GM19240 (cell line): ENCODE results near the gene E2F3.

Source experiments
- DNase-seq: peaks from one replicate; pipeline ENCODE4 v3.0.0; 2011; ENCODE audit warnings: low spot score; ENCODE audit not compliant: insufficient read length

E2F3 gene

DNA sequence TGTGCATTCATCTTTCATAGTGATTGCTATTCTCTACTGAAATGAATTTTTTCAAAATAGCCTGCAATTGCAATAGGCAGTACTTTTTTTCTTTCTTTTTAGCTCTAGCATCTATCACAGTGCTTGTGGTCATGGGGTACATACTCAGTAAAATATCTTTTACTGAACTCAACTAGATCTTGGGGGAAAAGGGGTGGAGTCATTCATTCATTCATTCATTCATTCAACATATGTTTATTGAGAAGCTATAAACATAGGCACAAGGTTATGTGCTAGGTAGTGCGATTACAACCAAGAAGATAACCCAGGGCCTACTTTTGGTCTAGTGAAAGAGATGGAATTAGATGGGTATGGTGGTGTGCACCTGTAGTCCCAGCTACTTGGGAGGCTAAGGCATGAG, 131.2 kb downstream of the E2F3 start:
- DNase-seq: no peak

GRCh38 chr6:20533746-20534294, 132.1 kb downstream of the E2F3 start:
- DNase-seq: no peak

DNA sequence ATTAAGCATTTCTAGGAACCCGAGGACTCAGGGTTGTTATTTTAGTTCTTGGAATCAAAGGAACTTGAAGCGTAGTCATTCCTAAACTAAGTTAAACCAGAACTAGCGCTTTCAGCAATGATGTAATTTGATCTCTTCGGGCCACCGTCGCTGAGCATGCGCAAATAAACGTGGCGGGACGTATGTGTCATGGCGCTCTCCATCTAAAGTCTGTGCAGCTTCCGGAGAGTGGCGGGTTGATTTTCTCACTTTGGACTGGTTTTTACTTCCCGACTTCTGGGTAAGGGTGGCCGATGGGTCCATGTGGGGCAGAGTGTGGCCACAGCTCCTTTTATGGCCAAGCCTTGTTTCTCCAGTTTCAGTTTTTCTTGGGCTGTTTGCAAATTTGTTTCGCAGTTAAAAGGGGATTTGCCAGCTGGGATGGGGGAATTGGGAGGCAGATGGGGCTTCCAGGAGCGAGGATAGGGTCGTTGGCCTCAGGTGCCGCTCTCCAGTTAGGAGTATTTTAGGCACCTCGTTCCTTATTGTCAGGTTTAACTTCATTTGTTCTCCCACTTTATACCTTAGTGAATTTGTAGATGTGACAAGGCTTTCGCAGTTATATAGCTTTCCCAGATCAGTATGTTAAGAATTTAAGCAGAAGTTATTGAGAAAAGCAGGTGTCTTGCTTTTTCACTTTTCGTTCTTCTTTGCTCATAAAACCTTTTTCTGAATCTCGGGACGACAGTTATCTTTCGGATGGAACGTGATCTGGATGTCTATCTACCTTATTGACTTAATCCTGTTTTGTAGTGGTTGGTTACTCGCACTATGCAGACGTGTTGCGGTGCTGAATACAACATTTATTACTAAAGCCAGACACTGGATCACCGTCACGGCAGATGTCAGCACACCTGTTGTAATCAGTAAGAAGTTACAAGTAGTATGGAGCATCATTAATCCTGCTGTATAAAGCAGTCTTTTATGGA, 132.9 kb downstream of the E2F3 start, which contains the start of gene CDKAL1:
TSS of gene CDKAL1 (plus strand) at position 163 of the 968 bp plus-strand sequence. CDS start 11,894 bp downstream, outside the sequence.
- peak; percentile 18 for DNase-seq

DNA sequence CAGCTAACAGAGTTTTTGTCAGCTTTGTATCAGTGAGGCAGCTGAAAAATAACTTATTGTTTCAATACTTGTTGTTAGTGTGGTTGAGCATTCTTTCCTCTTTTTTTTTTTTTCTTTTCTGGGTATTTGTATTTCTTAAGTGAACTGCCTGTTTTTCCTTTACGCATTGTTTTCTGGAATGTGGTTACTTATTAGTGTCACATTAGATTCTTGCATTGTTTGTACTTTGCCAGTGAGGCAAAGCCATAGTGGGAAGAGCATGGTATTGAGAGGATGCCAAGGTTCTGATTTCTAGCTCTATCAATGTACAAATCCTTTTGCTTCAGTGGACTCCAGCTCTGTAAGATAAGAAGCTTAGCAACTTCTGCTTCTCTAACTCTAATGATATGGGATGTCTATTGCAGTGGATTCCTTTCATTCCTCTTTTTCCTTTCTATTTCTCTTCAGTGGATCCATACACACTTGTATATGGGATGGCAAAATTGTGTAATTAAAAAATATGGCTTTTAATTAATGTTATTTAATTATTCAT, 136.5 kb downstream of the E2F3 start:
- DNase-seq: no peak

DNA sequence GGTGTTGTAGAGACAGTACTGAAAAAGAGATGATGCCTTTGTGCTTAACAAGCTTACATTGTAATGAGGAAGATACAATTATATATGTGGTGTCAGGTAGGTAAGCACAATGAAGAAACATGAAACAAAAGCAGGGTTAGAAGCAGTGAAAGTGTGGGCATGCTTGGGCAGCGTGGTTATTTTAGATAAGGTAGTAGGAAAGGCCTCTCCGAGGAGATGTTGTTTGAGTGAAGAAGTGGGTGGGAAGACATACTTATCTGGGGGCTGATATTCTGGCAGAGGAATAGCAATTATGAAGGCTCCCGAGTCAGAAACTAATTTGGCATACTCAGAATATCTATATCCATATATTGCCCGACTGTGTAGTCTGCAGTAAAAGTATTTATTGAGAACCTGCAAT, 137.2 kb downstream of the E2F3 start:
- DNase-seq: no peak

DNA sequence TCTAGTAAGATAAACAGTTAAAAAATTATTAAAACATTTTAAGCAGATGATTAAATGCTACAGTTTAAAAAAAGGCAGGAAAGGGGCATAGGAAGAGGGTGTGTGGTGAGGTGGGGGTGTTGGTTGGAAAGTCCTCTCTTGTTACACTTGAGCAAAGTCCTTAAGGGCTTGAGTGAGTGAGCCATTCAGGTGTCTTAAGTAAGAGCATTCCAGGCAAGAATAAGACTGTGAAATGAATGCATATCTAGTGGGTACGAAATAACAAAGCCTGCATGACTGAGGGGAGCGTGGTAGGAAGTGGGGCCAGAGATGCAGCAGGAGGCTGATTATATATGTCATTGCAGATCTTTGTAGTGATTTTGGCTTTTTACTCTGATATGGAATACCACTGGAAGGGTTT, 137.7 kb downstream of the E2F3 start:
- DNase-seq: no peak

DNA sequence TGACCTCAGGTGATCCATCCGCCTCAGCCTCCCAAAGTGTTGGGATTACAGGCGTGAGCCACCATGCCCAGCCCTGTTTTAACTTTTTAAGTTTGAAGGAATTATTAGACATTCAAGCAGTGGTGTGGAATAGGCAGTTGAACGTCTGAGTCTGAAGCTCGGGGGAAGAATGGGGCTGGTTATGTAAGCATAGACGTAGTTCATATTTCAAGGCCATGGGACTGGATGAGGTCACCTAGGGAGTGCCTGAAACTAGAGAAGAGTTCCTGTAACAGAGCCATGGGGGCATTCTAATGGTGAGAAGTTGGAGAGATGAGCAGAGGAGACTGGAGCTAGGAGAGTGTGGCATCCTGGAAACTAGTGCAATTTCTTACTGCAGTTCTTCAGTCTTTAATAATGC, 139.0 kb downstream of the E2F3 start:
- no peak for DNase-seq

DNA sequence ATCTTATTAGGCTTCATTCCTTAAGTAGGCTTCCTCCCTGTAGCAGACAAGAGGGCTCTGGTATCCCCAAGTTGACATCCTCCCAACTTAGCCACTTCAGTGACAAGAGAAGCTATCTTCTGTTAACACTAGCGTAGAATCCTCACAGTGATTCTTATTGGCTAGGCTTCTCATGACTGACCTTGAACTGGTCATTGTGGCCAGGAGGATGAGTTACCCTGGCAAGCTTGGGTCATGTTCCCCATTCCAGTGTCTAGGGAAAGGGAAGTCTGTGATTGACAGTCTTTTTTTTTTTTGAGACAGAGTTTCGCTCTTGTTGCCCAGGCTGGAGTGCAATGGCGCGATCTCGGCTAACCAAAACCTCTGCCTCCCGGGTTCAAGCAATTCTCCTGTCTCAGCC, 139.7 kb downstream of the E2F3 start:
- DNase-seq: no peak

DNA sequence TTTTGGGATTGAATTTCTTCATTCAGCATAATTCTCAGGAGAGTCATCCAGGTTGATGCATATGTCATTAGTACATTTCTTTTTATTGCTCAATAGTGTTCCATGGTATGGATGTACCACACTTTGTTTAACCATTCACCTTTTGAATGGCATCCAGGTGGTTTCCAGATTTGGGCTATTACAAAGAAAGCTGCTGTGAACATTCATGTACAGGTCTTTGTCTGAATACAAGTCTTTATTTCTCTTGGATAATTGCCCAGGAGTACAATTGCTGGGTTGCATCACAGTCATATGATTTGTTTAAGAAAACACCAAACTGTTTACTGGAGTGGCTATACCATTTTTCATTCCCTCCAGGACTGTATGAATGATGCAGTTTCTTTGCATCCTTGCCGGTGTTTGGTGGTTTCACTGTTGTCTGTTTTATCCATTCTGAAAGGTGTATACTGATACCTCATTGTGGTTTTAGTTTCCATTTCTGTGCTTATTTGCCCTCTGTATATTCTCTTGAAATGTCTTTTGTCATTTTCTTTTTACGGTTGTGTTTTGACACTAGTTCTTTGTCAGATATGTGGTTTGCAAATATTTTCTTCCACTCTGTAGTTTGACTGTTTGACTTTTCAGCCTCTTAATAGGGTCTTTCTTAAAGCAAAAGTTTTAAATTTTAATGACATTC, 141.4 kb downstream of the E2F3 start:
- peak; percentile 2 for DNase-seq
